Neuronal stem cell (in vitro differentiated cells): ENCODE results near the gene ATCAY.
A peak's percentile ranks its signal among the peaks of the same experiment; 100 is the strongest.

Experiments
- DNase-seq: peaks from one replicate; pipeline ENCODE4 v3.0.0-alpha.2; 2013; ENCODE audit warnings: low spot score
- H2AFZ ChIP-seq: one replicate; pipeline ENCODE4 v1.6.1; 2013; ENCODE audit warnings: mild to moderate bottlenecking, low read length, inconsistent platforms
- H2AK5ac ChIP-seq: 2 replicates; pipeline ENCODE4 v1.6.1; 2013; ENCODE audit warnings: low read depth, mild to moderate bottlenecking, inconsistent platforms, low read length, moderate library complexity, mixed read lengths
- H2BK120ac ChIP-seq: 2 replicates; pipeline ENCODE4 v1.6.1; 2013; ENCODE audit warnings: low read depth, mild to moderate bottlenecking, inconsistent platforms, low read length, moderate library complexity, mixed read lengths
- H2BK12ac ChIP-seq: one replicate; pipeline ENCODE4 v1.6.1; 2013; ENCODE audit warnings: low read length, inconsistent platforms
- H2BK15ac ChIP-seq: 2 replicates; pipeline ENCODE4 v1.6.1; 2013; ENCODE audit warnings: mild to moderate bottlenecking, low read length, inconsistent platforms, mixed read lengths
- H2BK5ac ChIP-seq: one replicate; pipeline ENCODE4 v1.6.1; 2013; ENCODE audit warnings: inconsistent platforms, mild to moderate bottlenecking, low read length, moderate library complexity
- H3K14ac ChIP-seq: one replicate; pipeline ENCODE4 v1.6.1; 2013; ENCODE audit warnings: low read length, inconsistent platforms
- H3K18ac ChIP-seq: 2 replicates; pipeline ENCODE4 v1.6.1; 2013; ENCODE audit warnings: low read length, inconsistent platforms
- H3K23ac ChIP-seq: 2 replicates; pipeline ENCODE4 v1.6.1; 2013; ENCODE audit warnings: low read depth, mild to moderate bottlenecking, mixed read lengths, low read length, inconsistent platforms; ENCODE audit not compliant: poor library complexity
- H3K27ac ChIP-seq: replicated peaks from 3 replicates; pipeline ENCODE4 v1.5.1; 2013; ENCODE audit warnings: low read length, inconsistent platforms
- H3K27me3 ChIP-seq, 3 experiments: 2 replicates each; pipeline ENCODE4 v1.6.1; 2013; ENCODE audit warnings: low read length in 3 of 3, mild to moderate bottlenecking in 2 of 3, inconsistent platforms in 1 of 3, low read depth in 1 of 3, mixed read lengths in 1 of 3, moderate library complexity in 1 of 3; ENCODE audit not compliant: control insufficient read depth in 3 of 3, insufficient read depth in 3 of 3
- H3K36me3 ChIP-seq, 2 donors: replicated peaks in 1 of 2; 2 replicates each; pipeline ENCODE4 v1.6.1; 2013; ENCODE audit warnings: low read length in 2 of 2; ENCODE audit not compliant: control insufficient read depth in 2 of 2, insufficient read depth in 2 of 2
- H3K4ac ChIP-seq: 2 replicates; pipeline ENCODE4 v1.6.1; 2013; ENCODE audit warnings: inconsistent platforms, mild to moderate bottlenecking, low read length, moderate library complexity
- H3K4me1 ChIP-seq, 2 donors: 1 replicate in 1 of 2; 2 replicates in 1 of 2; pipeline ENCODE4 v1.6.1; 2013; ENCODE audit warnings: low read length in 2 of 2, low read depth in 1 of 2; ENCODE audit not compliant: control insufficient read depth in 2 of 2, insufficient read depth in 1 of 2
- H3K4me2 ChIP-seq: one replicate; pipeline ENCODE4 v1.6.1; 2013; ENCODE audit warnings: mild to moderate bottlenecking, low read length, inconsistent platforms; ENCODE audit not compliant: insufficient read depth, poor library complexity, severe bottlenecking
- H3K4me3 ChIP-seq, 2 donors: 2 replicates each; pipeline ENCODE4 v1.5.1; 2013; ENCODE audit warnings: low read length in 2 of 2, mild to moderate bottlenecking in 2 of 2, inconsistent platforms in 1 of 2, moderate library complexity in 1 of 2
- H3K79me1 ChIP-seq: one replicate; pipeline ENCODE4 v1.6.1; 2013; ENCODE audit warnings: low read depth, mild to moderate bottlenecking, inconsistent platforms, low read length, moderate library complexity
- H3K9ac ChIP-seq: one replicate; pipeline ENCODE4 v1.6.1; 2013; ENCODE audit warnings: mild to moderate bottlenecking, low read depth, low read length, inconsistent platforms; ENCODE audit not compliant: poor library complexity
- H3K9me3 ChIP-seq, 2 donors: replicated peaks in 1 of 2; 2 replicates each; pipeline versions ENCODE3 to v1.6.1; 2013; ENCODE audit warnings: low read length in 2 of 2, mild to moderate bottlenecking in 2 of 2, inconsistent platforms in 1 of 2, low read depth in 1 of 2, mixed read lengths in 1 of 2, moderate library complexity in 1 of 2; ENCODE audit not compliant: control insufficient read depth in 2 of 2, insufficient read depth in 1 of 2
- H4K8ac ChIP-seq: one replicate; pipeline ENCODE4 v1.6.1; 2013; ENCODE audit warnings: low read depth, mild to moderate bottlenecking, inconsistent platforms, low read length, moderate library complexity
- H4K91ac ChIP-seq: one replicate; pipeline ENCODE4 v1.6.1; 2013; ENCODE audit warnings: low read length, low read depth, mild to moderate bottlenecking, inconsistent platforms; ENCODE audit not compliant: poor library complexity
- WGBS, 2 donors: extraction: QIAGEN DNeasy Blood & Tissue Kit; methylation state at CpG; one replicate each; pipeline ENCODE4 v1.1.7; 2013; ENCODE audit warnings: missing lambda C conversion rate in 2 of 2, mixed read lengths in 1 of 2; ENCODE audit not compliant: insufficient read length in 2 of 2, insufficient replicate concordance in 1 of 2; ENCODE audit errors: extremely low coverage in 2 of 2; 5-methylcytosine and 5-hydroxymethylcytosine counted together

The ATCAY gene

DNA sequence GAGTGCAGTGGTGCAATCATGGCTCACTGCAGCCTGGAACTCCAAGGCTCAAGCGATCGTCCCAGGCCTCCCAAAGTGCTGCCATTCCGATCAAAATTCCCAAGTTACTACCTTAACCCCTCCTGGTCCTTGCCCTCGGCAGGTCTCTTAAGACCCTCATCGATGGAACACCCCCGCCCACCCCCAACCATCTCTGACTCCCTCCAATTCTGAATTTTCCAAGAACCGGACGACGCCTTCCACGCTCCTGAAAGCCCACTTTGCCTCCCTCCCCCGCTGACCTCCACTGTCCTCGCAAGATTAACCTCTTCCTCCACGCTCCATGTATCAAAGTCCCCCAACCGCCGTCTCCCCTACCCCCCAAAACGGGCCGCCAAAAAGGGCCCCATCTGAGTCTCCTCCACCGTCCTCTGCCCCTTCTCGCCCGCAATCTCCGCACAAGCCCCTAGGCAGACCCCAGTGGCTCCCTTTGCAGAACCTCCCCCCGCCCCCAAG lies 89.9 kb downstream of the ATCAY start:
- peaks cover 24 to 42% of the 10 kb centered on the region in 2 donors for H3K36me3 ChIP-seq
- H4K91ac ChIP-seq: no peak overlapping the region
- peak overlapping the region; percentile 99 for H2BK5ac ChIP-seq
- no peak for DNase-seq
- H3K27ac ChIP-seq: peak overlapping the region; percentile 82
- no peak overlapping the region for H3K4ac ChIP-seq
- peak overlapping the region; percentile 92 for H2AK5ac ChIP-seq
- H3K9me3 ChIP-seq: no peaks in the 10 kb centered on the region
- H2AFZ ChIP-seq: peak overlapping the region; percentile 92
- H3K9ac ChIP-seq: peak overlapping the region; percentile 97
- H3K4me2 ChIP-seq: peak overlapping the region; percentile 75
- peak overlapping the region; percentile 97 for H3K14ac ChIP-seq
- peak overlapping the region; percentile 93 for H2BK15ac ChIP-seq
- peak overlapping the region; percentile 88 to 91 for H3K4me3 ChIP-seq
- no peak overlapping the region for H2BK120ac ChIP-seq
- no CpG with 5 or more reads among the region's 22 CpGs for WGBS, 2 donors
- peak overlapping the region; percentile 99 for H3K18ac ChIP-seq
- H4K8ac ChIP-seq: no peak overlapping the region
- peaks cover 19 to 25% of the 10 kb centered on the region in 2 donors for H3K4me1 ChIP-seq
- H2BK12ac ChIP-seq: no peak overlapping the region
- peaks cover 10% of the 10 kb centered on the region for H3K79me1 ChIP-seq
- H3K27me3 ChIP-seq: no peaks in the 10 kb centered on the region
- peak overlapping the region; percentile 95 for H3K23ac ChIP-seq

DNA sequence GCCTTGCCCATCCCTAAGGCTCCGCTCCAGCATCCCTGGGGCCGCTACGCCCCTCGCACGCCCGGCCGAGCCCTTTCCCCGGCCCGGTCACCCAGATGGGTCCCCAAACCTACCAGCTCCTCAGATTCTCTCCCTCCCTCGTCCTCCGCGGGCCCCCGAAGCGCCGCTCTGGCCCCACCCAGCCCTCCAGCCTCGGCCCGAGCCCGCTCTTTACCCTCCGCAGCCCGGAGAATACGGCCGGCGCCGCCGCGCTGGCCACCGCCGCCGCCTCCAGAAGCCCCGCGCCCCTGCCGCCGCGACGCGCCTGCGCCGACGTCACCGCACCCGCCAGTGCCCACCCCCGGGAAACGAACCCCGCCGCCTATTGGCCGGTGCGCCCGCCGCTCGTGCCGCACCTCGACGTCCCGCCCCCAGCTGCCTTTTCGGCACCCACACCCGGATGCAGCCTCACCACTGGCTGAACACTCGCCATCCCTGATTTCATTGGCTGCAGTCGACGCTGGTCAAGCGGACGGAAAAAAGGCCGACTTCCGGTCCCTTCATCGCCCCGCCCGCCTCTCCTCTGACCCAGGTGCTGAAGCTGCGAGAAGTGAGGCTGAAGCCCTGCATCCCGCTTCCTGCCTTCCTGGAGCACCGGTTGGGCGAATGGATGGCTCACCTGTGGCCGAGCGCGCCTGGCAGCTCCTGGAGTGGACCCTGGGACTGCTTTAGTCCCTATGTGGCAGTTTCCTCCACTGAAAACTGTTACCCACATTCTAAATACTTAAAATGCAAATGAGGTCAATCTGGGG lies 90.5 kb downstream of the ATCAY start, which contains the start of gene DAPK3:
TSS of gene DAPK3 (minus strand) at position 292 of the 791 bp plus-strand sequence. CDS start 1,364 bp downstream, outside the sequence.
- WGBS, 2 donors: no CpG with 5 or more reads among the region's 73 CpGs
- H3K9me3 ChIP-seq: no peaks in the 10 kb centered on the region
- H3K36me3 ChIP-seq: peaks cover 24 to 42% of the 10 kb centered on the region in 2 donors
- peaks cover 19 to 25% of the 10 kb centered on the region in 2 donors for H3K4me1 ChIP-seq
- H3K27ac ChIP-seq: peak within 1 kb of the TSS; percentile 82
- peak within 1 kb of the TSS; percentile 95 for H3K23ac ChIP-seq
- H2BK15ac ChIP-seq: peak within 1 kb of the TSS; percentile 93
- peak; percentile 95 for DNase-seq
- H2AK5ac ChIP-seq: peak within 1 kb of the TSS; percentile 92
- peak within 1 kb of the TSS; percentile 99 for H2BK5ac ChIP-seq
- peak within 1 kb of the TSS; percentile 99 for H3K18ac ChIP-seq
- H2BK120ac ChIP-seq: no peak within 1 kb of the TSS
- peak within 1 kb of the TSS; percentile 92 for H2AFZ ChIP-seq
- H2BK12ac ChIP-seq: no peak within 1 kb of the TSS
- H3K4ac ChIP-seq: no peak within 1 kb of the TSS
- H3K9ac ChIP-seq: peak within 1 kb of the TSS; percentile 97
- peak within 1 kb of the TSS; percentile 97 for H3K14ac ChIP-seq
- no peak within 1 kb of the TSS for H4K8ac ChIP-seq
- H4K91ac ChIP-seq: no peak within 1 kb of the TSS
- peak within 1 kb of the TSS; percentile 88 to 91 for H3K4me3 ChIP-seq
- H3K4me2 ChIP-seq: peak within 1 kb of the TSS; percentile 75
- H3K79me1 ChIP-seq: peaks cover 10% of the 10 kb centered on the region
- no peaks in the 10 kb centered on the region for H3K27me3 ChIP-seq

DNA sequence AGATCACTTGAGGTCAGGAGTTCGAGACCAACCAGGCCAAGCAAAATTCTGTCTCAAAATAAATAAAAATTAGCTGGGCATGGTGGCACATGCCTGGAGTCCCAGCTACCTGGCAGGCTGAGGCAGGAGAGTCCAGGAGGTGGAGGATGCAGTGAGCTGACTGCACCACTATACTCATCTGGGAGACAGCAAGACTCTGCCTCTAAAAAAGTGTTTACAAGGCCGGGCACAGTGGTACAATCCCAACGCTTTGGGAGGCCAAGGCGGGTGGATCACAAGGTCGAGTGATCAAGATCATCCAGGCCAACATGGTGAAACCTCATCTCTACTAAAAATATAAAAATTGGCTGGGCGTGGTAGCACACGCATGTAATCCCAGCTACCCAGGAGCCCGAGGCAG lies 94.7 kb downstream of the ATCAY start:
- Histone ChIP-seq H3K4me3 (no peak overlapping the region), H3K4me2 (no peak overlapping the region), H3K18ac (no peak overlapping the region), H2BK12ac (no peak overlapping the region), H2BK5ac (no peak overlapping the region), H3K14ac (no peak overlapping the region), H3K23ac (no peak overlapping the region), H3K9ac (no peak overlapping the region), H3K27ac (no peak overlapping the region), H3K79me1 (peaks cover 17% of the 10 kb centered on the region), H3K27me3 (no peaks in the 10 kb centered on the region), H2BK15ac (no peak overlapping the region), H4K8ac (no peak overlapping the region), H3K4me1 (peaks cover 2 to 3% of the 10 kb centered on the region in 2 donors), H3K4ac (no peak overlapping the region), H2AFZ (no peak overlapping the region), H3K9me3 (no peaks in the 10 kb centered on the region), H3K36me3 (peaks cover 45 to 50% of the 10 kb centered on the region in 2 donors), H2BK120ac (no peak overlapping the region), H4K91ac (no peak overlapping the region), H2AK5ac (no peak overlapping the region)
- WGBS, 2 donors: no CpG with 5 or more reads among the region's 8 CpGs
- no peak for DNase-seq

DNA sequence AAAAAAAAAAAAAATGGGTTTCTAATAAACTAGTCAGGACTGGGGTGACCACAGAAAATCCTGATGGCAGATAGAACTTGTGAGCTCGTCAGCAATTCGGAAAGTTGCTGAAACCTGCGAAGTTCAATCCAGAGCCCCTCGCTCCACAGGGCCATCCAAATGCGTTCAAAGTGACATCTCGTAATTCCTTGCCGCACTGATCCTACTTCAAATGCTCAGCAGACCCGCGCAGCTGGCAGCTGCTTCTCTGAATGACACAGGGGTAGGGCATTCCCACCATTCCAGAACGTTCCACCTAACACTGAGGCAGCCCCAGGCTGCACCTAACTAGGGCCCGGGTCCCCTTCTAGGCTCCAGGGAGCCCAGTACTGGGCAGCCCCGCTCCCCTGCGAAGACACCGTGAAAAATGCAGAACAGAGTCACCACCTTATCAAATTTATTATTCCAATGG lies 95.2 kb downstream of the ATCAY start:
- no peak for DNase-seq
- Histone ChIP-seq H3K27ac (no peak overlapping the region), H3K9me3 (no peaks in the 10 kb centered on the region), H2AFZ (no peak overlapping the region), H2BK15ac (no peak overlapping the region), H4K8ac (no peak overlapping the region), H2BK12ac (no peak overlapping the region), H2AK5ac (no peak overlapping the region), H3K4me1 (peaks cover 2 to 3% of the 10 kb centered on the region in 2 donors), H3K4ac (no peak overlapping the region), H3K4me2 (no peak overlapping the region), H3K36me3 (peaks cover 50 to 55% of the 10 kb centered on the region in 2 donors), H2BK5ac (no peak overlapping the region), H3K23ac (no peak overlapping the region), H3K79me1 (peaks cover 18% of the 10 kb centered on the region), H3K27me3 (no peaks in the 10 kb centered on the region), H2BK120ac (no peak overlapping the region), H3K9ac (peak overlapping the region; percentile 44), H3K18ac (no peak overlapping the region), H3K14ac (no peak overlapping the region), H3K4me3 (no peak overlapping the region), H4K91ac (no peak overlapping the region)
- WGBS, 2 donors: no CpG with 5 or more reads among the region's 14 CpGs
